ENCODE results near the gene TRMU. TPM values are rescaled to one million over a fixed set of nuclear protein-coding genes. Genes with fewer than 3 reads are reported as not detected.

Gene TRMU
- total RNA-seq, 1 donor from 2014 or later: 70.1 TPM

DNA sequence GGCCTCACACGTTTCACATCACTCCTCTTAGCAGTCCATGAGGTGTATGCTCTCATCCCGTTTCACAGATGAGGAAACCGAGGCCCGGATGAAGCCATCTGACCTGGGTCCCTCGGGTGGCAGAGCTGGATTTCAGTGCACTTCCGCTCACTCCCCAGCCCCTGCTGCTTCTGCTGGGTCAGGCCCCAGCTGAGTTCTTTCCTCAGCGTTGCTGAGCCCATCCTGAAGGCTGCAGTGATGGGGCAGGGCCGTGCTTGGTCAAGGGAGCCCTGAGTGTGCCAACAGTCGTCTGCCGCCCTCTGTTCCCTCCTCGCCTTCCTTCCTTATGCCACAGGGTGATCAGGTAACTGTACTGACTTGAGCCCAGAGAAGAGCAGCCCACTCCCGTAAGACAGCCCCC is 12.1 kb downstream of the TRMU start:
- Histone ChIP-seq H3K79me2 (ENCODE audit: low read depth) (no peaks in the 10 kb centered on the region), H4K20me1 (ENCODE audit: low read depth) (peaks cover 12% of the 10 kb centered on the region), H2AFZ (replicated peaks) (no peak overlapping the region), H3K27me3 (no peaks in the 10 kb centered on the region), H3K4me3 (no peak overlapping the region), H3K36me3 (no peaks in the 10 kb centered on the region), H3F3A (ENCODE audit: low read depth) (no peaks in the 10 kb centered on the region), H3K27ac (no peak overlapping the region), H3K9me3 (ENCODE audit: low read depth) (no peaks in the 10 kb centered on the region), H3K4me2 (no peak overlapping the region), H3K4me1 (no peaks in the 10 kb centered on the region), H3K9ac (no peak overlapping the region)
- H3K36me3 Mint-ChIP-seq: peaks cover 24% of the 10 kb centered on the region
- no peak for TF ChIP-seq EZH2phosphoT487 (IDR thresholded peaks at IDR 0.05)
- TF ChIP-seq, protein P1, sequence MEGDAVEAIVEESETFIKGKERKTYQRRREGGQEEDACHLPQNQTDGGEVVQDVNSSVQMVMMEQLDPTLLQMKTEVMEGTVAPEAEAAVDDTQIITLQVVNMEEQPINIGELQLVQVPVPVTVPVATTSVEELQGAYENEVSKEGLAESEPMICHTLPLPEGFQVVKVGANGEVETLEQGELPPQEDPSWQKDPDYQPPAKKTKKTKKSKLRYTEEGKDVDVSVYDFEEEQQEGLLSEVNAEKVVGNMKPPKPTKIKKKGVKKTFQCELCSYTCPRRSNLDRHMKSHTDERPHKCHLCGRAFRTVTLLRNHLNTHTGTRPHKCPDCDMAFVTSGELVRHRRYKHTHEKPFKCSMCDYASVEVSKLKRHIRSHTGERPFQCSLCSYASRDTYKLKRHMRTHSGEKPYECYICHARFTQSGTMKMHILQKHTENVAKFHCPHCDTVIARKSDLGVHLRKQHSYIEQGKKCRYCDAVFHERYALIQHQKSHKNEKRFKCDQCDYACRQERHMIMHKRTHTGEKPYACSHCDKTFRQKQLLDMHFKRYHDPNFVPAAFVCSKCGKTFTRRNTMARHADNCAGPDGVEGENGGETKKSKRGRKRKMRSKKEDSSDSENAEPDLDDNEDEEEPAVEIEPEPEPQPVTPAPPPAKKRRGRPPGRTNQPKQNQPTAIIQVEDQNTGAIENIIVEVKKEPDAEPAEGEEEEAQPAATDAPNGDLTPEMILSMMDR (IDR thresholded peaks at IDR 0.05): no peak
- TF ChIP-seq EZH2 (IDR thresholded peaks at IDR 0.05): no peak
- no peak for DNase-seq (ENCODE audit: low spot score)
- peaks cover 8% of the 10 kb centered on the region for H3K4me1 Mint-ChIP-seq
- no peak overlapping the region for H3K4me3 Mint-ChIP-seq
- no peak overlapping the region for H3K27ac Mint-ChIP-seq
- H3K27me3 Mint-ChIP-seq (ENCODE audit: insufficient read depth, low read depth): no peaks in the 10 kb centered on the region
- H3K9me3 Mint-ChIP-seq: no peaks in the 10 kb centered on the region

DNA sequence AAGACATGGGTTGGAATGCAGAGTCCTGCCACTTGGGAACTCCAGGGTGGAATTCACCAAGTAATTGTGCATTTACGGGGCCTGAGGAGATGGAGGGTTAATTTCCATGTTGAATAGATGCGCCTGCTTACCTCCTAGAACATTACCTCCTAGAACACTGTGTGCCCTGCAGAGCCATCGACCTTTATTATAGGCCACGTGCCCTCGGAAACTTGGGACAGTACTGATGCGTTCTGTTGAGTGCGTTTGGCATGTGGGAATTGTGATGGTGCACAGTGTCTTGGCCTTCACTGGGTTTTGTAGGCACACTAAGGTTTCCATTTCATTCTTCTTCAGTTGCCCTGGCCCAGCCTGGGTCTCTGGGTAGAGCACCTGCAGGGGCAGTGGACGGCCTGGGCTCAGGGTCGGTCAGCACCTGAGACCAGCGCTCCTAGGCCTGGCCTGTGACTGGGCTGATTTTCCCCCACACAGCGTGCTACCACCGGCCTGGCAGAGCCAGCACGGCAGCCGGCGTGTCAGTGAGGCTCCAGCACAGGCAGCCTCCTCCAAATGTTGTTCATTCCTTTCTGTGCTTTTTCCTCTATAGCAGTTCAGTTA is 12.7 kb downstream of the TRMU start:
- Histone ChIP-seq H3F3A (ENCODE audit: low read depth) (no peaks in the 10 kb centered on the region), H4K20me1 (ENCODE audit: low read depth) (peaks cover 12% of the 10 kb centered on the region), H3K4me3 (no peak overlapping the region), H3K79me2 (ENCODE audit: low read depth) (no peaks in the 10 kb centered on the region), H3K4me2 (no peak overlapping the region), H3K9ac (no peak overlapping the region), H3K36me3 (no peaks in the 10 kb centered on the region), H2AFZ (replicated peaks) (no peak overlapping the region), H3K4me1 (no peaks in the 10 kb centered on the region), H3K27ac (no peak overlapping the region), H3K9me3 (ENCODE audit: low read depth) (no peaks in the 10 kb centered on the region), H3K27me3 (no peaks in the 10 kb centered on the region)
- H3K27ac Mint-ChIP-seq: no peak overlapping the region
- no peaks in the 10 kb centered on the region for H3K27me3 Mint-ChIP-seq (ENCODE audit: insufficient read depth, low read depth)
- TF ChIP-seq EZH2phosphoT487 (IDR thresholded peaks at IDR 0.05): no peak
- TF ChIP-seq, protein P1 (IDR thresholded peaks at IDR 0.05): no peak
- TF ChIP-seq EZH2 (IDR thresholded peaks at IDR 0.05): no peak
- no peak for DNase-seq (ENCODE audit: low spot score)
- H3K36me3 Mint-ChIP-seq: peaks cover 24% of the 10 kb centered on the region
- no peak overlapping the region for H3K4me3 Mint-ChIP-seq
- no peaks in the 10 kb centered on the region for H3K9me3 Mint-ChIP-seq
- H3K4me1 Mint-ChIP-seq: peaks cover 10% of the 10 kb centered on the region

DNA sequence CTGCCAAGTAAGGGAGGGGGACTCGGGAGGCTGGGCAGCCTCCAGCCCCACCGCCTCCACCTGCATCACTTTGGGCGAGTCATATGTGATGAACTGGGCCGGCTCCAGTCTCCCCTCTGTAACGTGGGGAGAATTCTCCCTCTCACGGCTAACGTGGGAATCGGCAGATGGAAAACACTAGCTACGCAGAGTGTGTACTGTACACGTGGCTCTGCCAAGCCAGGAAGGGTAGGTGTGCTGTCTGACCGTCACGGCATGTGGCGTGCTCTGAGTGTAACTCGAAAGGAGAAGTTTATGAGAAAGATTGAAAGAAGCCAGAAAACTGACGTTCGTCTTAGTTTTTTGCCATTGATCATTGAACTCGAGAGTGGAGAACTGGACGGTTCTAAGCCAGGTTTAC is 13.7 kb downstream of the TRMU start:
- TF ChIP-seq, protein P1 (IDR thresholded peaks at IDR 0.05): no peak
- no peak for TF ChIP-seq EZH2phosphoT487 (IDR thresholded peaks at IDR 0.05)
- no peak for TF ChIP-seq EZH2 (IDR thresholded peaks at IDR 0.05)
- Mint-ChIP-seq H3K9me3 (no peaks in the 10 kb centered on the region), H3K4me1 (peaks cover 6% of the 10 kb centered on the region), H3K36me3 (peaks cover 23% of the 10 kb centered on the region), H3K27ac (no peak overlapping the region), H3K4me3 (no peak overlapping the region), H3K27me3 (ENCODE audit: insufficient read depth, low read depth) (no peaks in the 10 kb centered on the region)
- DNase-seq (ENCODE audit: low spot score): no peak
- H3K9me3 ChIP-seq (ENCODE audit: low read depth): no peaks in the 10 kb centered on the region
- H3K4me3 ChIP-seq: no peak overlapping the region
- H3K4me1 ChIP-seq: no peaks in the 10 kb centered on the region
- no peaks in the 10 kb centered on the region for H3F3A ChIP-seq (ENCODE audit: low read depth)
- H3K36me3 ChIP-seq: no peaks in the 10 kb centered on the region
- H3K27ac ChIP-seq: no peak overlapping the region
- H3K27me3 ChIP-seq: no peaks in the 10 kb centered on the region
- H2AFZ ChIP-seq (replicated peaks): no peak overlapping the region
- H4K20me1 ChIP-seq (ENCODE audit: low read depth): peaks cover 13% of the 10 kb centered on the region
- no peak overlapping the region for H3K4me2 ChIP-seq
- no peak overlapping the region for H3K9ac ChIP-seq
- H3K79me2 ChIP-seq (ENCODE audit: low read depth): no peaks in the 10 kb centered on the region

Measured in neural progenitor cell (in vitro differentiated cells).